Left renal cortex interstitium (tissue), 4 donors: ENCODE results near the gene SLC44A5. TPM values are rescaled to one million over a fixed set of nuclear protein-coding genes. Genes with fewer than 3 reads are reported as not detected.
"Not testable (repeated sequence)": the region's sequence is repeated elsewhere in the genome, so short reads cannot be mapped to it uniquely, and the experiment has no call there.

Experiments used
- DNase-seq, 4 donors: peaks; one replicate each; pipeline ENCODE4 v3.0.0-alpha.2; 2013; ENCODE audit warnings: low read depth in 4 of 4, low spot score in 2 of 4, missing footprints in 1 of 4
- polyA plus RNA-seq, 4 donors: library from polyadenylated mRNA; unstranded; fragments of 120-200 nt; gene quantifications; one replicate each; pipeline ENCODE4 v1.2.1, GENCODE V29; 2013; ENCODE audit not compliant: insufficient read length in 4 of 4

Gene SLC44A5
- 10 to 100 TPM in 3 of 4 donors, 1 to 10 TPM in 1; 9.8 to 16.6 (median 12.3) TPM for polyA plus RNA-seq

DNA sequence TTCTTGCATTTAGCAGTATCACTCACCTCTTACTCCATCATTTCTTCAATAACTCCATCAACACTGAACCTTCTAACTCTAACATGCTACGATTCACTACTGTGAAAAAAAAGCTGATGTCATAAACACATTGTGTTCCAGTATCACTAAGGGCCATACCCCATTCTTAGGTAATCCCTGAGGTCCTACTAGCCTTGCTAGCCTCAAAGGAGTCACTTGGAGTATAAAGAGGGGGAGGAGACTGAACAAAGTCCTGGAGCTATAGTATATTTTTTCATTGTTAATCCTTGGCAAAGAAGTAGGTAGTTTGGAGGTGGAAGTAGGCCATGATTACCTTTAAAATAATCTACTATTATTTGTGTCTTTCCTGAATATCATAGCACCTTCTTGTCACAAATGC is at the start of gene SLC44A5:
Gene SLC44A5 (minus strand): TSS at position 101 of the 400 bp plus-strand sequence. CDS start 69,667 bp downstream, outside the sequence.
- no peak for DNase-seq

DNA sequence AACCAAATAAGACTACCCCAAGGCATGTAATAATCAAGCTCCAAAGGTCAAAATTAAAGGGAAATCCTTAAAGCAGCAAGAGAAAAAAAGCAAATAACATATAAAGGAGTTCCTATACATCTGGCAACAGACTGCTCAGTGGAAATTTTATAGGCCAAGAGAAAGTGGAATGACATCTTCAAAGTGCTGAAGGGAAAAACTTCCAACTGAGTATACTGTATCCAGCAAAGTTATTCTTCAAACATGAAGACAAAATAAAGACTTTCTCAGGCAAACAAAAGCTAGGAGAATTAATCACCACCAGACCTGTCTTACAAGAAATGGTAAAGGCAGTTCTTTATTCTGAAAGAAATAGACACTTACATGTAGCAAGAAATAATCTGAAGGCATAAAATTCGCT is 45.0 kb upstream of the SLC44A5 start:
- DNase-seq, result no peak

DNA sequence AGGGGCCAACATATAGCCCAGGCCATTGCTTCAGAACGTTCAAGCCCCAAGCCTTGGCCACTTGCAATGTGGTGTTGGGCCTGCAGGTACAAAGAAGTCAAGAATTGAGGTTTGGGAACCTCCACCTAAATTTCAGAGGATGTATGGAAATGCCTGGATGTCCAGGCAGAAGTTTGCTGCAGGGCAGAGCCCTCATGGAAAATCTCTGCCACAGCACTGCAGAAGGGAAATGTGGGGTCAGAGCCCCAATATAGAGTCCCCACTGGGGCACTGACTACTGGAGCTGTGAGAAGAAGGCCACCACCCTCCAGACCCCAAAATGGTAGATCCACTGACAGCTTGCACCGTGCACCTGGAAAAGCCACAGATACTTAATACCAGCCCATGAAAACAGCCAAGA is 36.3 kb upstream of the SLC44A5 start:
- DNase-seq, result not testable (repeated sequence)

DNA sequence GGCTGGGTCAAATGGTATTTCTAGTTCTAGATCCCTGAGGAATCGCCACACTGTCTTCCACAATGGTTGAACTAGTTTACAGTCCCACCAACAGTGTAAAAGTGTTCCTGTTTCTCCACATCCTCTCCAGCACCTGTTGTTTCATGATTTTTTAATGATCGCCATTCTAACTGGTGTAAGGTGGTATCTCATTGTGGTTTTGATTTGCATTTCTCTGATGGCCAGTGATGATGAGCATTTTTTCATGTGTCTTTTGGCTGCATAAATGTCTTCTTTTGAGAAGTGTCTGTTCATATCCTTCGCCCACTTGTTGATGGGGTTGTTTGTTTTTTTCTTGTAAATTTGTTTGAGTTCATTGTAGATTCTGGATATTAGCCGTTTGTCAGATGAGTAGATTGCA is 34.2 kb upstream of the SLC44A5 start:
- DNase-seq, result not testable (repeated sequence)

DNA sequence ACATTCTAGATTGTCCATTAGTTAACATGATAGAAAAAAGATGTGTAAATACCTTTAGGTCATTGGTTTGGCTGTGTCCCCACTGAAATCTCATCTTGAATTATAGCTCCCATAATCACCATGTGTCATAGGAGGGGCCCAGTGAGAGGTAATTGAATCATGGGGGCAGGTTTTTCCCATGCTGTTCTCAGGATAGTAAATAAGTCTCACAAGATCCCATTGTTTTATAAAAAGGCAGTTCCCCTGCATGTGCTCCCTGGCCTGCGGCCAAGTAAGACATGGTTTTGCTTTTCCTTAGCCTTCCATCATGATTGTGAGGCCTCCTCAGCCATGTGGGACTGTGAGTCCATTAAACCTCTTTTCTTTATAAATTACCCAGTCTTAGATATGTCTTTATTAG is 32.5 kb upstream of the SLC44A5 start:
- no peak for DNase-seq

DNA sequence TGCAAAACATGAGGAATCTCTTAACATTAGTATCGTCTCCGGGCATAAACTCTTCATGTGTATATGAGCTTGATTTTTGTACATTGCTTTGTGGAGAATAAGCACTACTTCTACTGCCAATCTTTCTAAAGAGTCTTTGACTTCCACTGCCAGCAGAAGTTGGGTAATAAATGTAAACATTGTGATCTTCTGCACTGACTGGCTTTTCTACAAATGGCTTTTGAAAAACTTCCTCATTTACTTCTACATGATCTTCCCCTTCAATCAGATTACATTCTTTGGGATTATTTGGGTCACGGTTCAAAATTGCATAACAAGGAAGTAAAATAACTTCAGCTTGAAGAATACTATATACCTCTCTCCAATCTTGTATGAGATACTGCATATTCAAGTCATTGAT is 30.4 kb upstream of the SLC44A5 start:
- no peak for DNase-seq

DNA sequence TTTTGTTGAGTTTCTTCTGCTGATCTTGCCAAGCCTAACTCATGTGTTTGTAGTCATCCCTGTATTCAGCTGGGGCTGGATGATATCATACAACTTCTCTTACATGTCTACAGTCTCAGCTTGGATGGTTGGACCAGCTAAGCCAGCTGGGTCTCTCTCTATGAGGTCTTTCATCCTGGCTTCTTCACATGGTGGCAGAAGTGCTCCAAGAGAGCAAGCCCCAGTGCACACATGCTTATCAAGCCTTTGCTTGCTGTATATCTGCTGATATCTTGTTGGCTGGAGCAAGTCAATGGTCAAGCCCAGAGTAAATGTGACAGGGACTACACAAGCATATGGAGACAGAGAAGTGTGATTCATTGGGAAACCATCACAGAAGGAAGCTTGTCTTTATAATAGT is 29.2 kb upstream of the SLC44A5 start:
- no peak for DNase-seq

DNA sequence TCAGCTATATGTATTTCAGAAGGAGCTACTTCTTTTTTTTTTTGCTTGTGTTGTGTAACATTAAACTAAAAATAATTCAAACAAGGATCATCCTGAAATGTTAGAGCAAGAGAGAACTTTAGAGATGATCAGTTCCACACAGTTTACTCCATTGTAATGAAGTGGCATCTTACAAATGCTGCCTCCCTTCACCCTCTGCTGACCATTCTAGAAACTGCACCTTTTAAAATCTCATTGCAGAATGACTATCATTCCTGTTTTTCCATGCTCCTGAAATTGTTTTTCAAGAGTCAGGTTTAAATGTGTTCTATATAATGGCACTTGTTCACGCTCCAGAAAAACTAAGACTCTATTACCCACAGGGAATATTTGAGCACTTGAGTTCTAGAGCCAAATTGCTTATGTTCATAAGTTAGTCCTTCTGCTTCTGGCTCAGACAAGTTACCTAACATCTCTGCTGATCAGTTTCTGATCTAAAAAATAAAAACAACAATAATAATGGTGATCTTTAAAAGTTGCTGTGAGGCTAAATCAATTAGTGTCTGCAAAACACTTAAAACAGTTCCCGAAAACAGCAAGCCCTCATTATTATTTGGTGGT is 21.5 kb upstream of the SLC44A5 start:
- peak in 1 of 4 donors; percentile 16 for DNase-seq

DNA sequence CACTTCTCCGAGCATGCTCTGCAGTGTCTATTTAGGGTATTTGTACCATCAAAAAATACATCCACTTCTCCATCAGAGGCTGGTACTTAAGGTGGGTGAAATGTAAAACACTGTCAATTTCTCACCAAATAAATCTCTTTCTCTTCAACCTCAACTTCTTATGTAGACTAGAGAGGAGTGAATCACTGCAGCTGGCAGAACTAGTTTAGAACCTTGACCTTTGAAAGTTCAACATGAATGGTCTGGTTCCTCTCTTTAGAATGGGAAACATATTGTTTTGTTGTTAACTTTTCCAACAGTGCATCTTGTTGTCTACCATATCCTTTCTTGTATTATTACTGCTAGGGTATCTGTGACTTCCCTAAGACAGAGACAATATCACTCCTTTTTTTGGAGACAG is 20.1 kb upstream of the SLC44A5 start:
- DNase-seq, result no peak

DNA sequence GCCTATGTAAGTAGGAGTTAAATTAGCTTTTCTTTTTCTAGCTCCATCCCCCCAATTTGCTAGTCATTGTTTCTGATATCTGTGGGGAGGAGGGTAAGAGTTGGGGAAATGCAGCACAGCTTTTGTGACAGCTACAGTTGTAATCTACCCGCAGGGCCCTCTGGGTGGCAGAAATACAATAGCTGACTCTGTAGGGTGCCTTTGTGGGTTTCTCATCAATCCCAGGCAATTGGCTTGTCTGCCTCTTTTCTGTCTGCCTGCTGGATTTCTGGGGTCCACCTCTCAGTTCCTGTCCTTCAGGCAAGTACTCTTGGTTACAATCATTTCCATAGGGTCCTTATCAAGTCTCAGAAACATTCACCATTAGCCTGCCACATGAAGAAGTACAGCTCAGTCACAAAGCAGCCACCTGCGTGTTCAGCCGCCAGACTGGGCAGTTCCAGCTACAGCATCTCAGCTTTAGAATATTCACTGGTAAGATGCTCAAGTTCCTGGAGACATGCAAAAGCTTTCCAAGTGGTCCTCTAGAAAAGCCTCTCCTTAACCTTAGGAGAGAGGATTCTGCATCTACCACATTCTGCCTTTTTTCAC is 19.2 kb upstream of the SLC44A5 start:
- no peak for DNase-seq

DNA sequence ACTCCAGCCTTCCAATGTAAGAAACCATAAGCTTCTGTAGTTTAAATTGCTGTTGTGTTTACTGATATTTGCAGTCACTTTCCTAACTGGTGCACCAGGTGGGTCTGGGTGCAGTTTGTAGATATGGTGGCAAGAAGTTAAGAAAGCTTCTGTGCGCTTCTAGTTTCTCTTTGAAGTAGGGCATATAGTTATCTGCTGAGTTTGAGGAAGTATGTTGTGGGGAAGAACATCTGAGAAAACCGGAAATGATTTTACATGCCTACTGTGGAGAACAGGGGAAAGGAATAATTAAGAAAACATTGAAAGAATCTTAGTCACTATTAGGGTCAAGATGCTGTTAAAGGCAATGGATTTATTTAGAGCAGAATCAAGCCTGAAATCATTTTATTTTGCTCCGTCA is 14.9 kb upstream of the SLC44A5 start:
- DNase-seq, result no peak

DNA sequence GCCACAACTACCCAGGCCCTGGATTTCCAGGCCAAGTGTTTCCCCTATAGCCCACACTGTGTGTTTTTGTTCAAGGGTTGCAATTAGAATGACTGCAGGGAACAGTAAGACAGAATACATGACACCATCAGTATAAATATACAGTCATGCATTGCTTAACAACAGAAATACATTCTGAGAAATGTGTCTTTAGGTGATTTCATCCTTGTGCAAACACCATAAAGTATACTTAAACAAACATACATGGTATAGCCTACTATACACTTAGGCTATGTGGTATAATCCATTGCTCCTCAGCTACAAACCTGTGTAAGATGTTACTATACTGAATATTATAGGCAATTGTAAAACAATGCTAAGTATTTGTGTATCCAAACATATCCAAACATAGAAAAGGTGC is 7.5 kb upstream of the SLC44A5 start:
- DNase-seq, result no peak

DNA sequence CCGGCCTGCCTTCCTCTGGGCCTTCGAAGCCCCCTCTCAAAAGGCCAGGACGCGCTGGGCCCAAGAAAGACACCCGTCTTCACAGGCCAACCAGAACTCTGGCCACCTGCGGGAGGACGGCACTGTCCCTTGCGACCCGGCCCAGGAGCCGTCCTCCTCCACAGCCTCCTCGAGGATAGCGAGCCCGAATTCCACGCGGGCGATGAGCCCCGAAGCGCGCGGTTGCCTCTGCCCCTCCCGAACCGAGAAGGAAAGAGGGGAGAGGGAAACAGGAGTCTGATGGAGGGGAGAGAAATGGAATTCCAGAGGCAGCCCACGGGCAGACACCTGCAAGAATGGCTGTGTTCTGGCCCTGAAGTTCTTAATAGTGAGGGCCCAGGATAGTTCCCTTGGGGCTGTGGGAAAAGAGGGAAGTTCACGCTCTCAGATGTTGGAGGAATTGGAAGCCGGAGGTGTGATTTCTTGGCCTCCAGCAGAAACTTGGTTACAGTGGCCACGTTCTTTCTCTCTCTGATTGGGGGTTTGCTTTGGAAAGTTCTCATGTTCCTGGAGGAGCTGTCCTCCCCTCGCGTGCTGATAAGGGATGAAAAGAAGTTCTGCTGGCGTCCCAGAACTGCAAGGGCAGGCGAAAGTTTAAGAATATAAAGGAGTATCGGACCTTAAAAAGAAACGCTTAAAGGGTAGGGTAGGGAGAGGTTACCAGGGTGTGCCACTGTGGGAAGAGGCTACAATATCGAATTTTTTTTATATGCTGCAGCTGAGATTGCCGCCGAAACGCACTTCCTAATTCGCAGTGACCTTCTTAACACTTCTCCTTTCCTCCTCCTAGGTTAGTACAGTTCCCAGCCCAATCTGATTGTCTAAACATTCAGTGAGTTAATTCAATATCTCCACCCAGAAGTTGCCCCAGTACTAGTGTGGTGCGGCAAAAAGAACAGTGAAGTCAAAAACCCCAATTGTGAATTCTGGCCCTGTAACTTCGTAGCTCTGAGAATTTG is 5.8 kb upstream of the SLC44A5 start:
- peak; percentile 28 to 69 (median 46) for DNase-seq

DNA sequence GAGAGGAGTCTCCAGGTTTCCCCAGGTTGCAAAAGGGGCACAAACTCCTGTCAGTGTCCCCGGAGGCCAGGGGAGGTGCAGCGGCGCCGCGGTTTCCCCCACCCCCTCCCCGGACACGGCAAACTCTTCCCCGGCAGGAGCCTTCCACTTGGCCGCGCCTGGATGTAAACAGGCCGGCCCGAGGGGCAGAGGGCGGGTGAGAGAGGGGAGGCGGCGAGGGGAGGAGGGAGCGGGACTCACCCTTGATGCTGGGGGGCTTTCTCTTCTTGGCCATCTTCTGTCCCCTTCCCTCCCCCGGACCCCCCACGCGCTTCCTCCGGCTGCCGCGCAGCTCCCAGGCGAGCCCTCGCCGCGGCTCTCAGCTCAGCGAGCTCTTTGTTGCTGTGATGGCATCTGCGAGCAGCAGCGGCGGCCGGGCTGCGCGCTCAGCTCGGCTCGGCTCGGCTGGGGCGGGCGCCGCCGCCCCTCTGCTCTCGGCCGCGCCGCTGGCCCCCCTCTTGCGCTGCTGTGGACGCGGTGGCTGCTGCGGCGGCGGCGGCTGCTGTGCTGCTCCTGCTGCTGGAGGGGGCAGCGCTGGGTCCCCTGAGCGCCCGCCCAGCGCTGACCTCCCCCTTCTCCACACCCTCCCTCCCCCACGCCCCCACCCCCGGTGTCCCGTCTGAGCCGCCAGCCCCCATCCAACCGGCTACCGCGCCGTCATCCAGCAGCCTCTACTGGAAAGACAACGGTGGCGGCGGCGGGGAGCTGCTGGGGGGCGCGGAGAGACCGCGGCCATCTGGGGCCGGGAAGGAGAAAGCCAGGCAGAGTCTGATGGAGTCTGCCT is 4.9 kb upstream of the SLC44A5 start:
- peak; percentile 11 to 46 (median 30) for DNase-seq

DNA sequence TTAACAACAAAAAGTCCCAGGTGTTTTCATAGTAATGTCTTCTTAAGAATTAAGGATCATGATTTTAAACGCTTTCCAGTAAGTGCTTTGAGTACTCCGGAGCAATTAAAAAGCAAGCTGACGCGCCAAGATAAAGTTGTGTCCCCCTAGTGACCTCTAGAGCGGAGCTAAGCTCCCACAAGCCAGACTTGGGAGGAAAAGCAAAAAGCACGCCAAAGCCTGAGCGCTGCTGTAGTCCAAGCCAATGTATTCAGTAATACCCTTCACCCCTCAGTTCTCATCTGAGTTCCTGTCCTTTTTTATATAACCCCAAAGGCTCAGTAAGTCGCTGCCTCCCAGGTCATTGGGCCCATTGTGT is 3.5 kb upstream of the SLC44A5 start:
- peak in 3 of 4 donors; percentile 3 to 15 (median 9) for DNase-seq

DNA sequence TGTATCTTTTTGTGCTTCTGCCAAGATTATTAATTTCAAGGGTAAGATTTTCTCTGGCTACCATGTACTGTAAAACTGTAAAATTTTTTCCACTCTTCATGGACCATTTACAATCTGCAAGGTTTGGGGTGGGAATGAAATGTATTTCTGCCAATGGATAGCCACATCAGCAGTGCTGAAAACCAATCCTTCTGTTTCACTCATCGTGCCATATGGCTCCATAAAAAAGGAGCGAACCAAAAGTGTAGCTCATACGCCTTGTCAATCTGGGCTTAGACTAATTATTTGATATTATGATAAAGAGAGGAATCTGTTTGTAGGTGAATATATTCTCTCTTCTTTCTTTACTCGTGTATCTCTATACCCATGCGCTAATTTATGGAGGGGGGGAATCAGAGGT is 3.0 kb upstream of the SLC44A5 start:
- no peak for DNase-seq

DNA sequence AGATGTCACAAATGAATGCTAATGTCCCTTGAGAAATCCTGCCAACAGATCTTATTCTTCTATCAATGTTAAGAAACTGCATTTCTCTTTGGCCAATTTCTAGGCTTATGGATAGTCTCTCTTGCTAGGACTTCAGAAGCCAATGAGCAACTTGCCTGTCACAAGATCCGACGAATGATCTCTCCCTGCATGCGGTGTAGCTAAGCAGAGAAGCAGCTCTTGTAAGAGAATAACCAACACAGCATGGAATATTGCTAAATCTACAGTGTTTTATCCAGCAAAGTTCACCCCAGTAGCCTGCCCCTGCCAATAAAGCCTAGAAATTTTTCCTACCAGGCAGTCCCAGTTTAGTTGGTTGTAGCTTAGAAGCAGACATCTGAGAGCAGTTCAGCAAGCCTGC is 2.1 kb upstream of the SLC44A5 start:
- DNase-seq, result no peak

DNA sequence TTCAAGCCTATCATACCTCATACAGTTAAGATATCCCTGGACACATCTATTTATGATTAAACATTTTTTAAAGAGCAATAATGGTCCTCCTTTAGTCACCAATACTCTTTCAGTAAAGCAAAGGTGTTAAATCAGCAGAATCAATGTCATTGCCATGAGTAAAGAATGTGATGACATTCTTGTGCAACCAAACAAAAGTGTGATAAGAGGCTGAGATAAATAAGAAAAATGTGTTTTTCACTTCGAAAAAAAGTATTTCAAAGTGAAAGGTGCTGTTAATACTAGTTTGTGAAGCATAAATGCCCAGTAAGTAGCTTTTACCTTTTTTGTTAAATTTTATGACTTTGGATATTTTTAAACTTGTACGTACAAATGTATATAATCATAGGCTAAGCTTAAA is 8.4 kb downstream of the SLC44A5 start:
- DNase-seq, result no peak

DNA sequence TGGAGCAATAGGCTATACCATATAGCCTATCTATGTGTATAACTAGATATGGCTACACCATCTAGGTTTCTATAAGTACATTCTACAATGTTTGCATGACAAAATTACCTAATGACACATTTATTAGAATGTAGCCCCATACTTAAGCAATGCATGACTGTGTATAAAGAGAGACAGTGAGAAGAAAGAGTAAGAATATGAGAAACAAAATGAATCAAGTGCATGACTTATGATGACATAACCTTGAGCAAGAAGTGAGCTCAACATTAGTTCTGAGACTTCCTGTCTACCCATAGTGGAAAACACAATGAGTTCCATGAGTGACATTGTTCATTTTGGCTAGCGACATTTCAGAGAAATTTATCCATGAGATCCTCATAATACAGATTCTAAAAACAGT is 10.1 kb downstream of the SLC44A5 start:
- no peak for DNase-seq

DNA sequence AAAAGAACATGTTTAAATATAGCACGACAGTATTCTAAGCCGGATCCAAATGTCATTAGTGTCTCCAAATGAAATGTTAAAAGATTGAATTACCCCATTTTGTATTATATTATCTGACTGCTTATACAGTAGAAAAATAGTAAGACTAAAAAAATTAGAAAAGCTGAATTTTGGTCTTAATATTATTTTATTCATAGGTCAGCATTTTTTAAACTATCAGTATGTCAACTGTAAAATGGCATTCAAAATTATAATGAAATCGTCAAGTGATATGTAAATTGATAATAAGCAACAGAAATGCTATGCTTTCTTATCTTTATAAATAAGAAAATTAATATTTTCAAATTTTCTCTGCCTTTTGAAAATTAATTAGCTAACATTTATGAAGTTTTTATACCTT is 16.6 kb downstream of the SLC44A5 start:
- no peak for DNase-seq

DNA sequence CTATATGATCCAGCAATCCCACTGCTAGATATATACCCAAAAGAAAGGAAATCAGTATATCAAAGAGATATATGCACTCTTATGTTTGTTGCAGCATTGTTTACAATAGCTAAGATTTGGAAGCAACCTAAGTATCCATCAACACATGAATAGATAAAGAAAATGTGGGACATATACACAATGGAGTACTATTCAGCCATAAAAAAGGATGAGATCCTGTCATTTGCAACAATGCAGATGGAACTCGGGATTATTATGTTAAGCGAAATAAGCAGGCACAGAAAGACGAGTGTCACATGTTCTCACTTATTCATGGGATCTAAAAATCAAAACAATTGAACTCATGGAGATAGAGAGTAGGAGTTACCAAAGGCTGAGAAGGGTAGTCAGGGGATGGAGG is 17.5 kb downstream of the SLC44A5 start:
- DNase-seq, result not testable (repeated sequence)
